Sigmoid colon (tissue), 4 donors: ENCODE results near the gene LDLRAD2.

Source experiments
- EP300 ChIP-seq, 4 donors: sonication (generic); formaldehyde crosslinking; IDR thresholded peaks; one replicate each; pipeline ENCODE4 v1.6.1; 2017; ENCODE audit warnings: antibody characterized with exemption in 4 of 4
- POLR2A ChIP-seq, 2 donors: fragments of 450-650 bp; IDR thresholded peaks; one replicate each; pipeline ENCODE4 v1.6.1; 2016; ENCODE audit warnings: antibody characterized with exemption in 2 of 2, mild to moderate bottlenecking in 2 of 2, moderate library complexity in 2 of 2
- POLR2AphosphoS5 ChIP-seq, 4 donors: sonication (generic); formaldehyde crosslinking; IDR thresholded peaks; one replicate each; pipeline ENCODE4 v1.6.1; 2017; ENCODE audit warnings: antibody characterized with exemption in 4 of 4
- TF ChIP-seq, protein P1 (sequence below), 4 experiments: fragments of 450-650 bp in 3 of 4; fragments of 200-600 bp in 1 of 4; IDR thresholded peaks; one replicate each; pipeline ENCODE4 v1.5.1; 2016 to 2019; ENCODE audit warnings: antibody characterized with exemption in 4 of 4, mild to moderate bottlenecking in 3 of 4, moderate library complexity in 2 of 4

DNA sequence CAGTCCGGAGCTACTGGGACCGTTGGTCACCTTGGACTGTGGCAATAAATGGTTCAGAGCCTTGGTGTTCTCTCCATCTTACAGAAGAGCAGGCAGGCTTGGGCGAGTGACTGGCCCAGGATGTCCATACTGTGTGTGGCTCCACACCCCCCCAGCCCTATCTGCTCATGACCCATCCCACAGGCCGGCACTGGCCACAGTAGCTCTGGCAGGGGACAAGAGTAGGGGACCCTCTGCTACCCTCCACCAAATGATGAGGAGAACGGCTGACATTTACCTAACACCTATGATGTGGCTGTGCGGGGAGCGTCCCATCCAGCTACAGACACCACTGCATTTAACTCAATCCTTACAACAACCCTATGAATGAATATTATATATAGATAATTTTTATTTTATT, 13.3 kb downstream of the LDLRAD2 start:
- TF ChIP-seq, protein P1, sequence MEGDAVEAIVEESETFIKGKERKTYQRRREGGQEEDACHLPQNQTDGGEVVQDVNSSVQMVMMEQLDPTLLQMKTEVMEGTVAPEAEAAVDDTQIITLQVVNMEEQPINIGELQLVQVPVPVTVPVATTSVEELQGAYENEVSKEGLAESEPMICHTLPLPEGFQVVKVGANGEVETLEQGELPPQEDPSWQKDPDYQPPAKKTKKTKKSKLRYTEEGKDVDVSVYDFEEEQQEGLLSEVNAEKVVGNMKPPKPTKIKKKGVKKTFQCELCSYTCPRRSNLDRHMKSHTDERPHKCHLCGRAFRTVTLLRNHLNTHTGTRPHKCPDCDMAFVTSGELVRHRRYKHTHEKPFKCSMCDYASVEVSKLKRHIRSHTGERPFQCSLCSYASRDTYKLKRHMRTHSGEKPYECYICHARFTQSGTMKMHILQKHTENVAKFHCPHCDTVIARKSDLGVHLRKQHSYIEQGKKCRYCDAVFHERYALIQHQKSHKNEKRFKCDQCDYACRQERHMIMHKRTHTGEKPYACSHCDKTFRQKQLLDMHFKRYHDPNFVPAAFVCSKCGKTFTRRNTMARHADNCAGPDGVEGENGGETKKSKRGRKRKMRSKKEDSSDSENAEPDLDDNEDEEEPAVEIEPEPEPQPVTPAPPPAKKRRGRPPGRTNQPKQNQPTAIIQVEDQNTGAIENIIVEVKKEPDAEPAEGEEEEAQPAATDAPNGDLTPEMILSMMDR (IDR thresholded peaks at IDR 0.05): no peak
- TF ChIP-seq EP300 (IDR thresholded peaks at IDR 0.05): no peak
- TF ChIP-seq POLR2A (IDR thresholded peaks at IDR 0.05): no peak
- no peak for TF ChIP-seq POLR2AphosphoS5 (IDR thresholded peaks at IDR 0.05)
